CD14-positive monocyte (primary cell): ENCODE results near the gene SLC6A6. TPM values are rescaled to one million over a fixed set of nuclear protein-coding genes. Genes with fewer than 3 reads are reported as not detected.

Experiments used
- DNase-seq, 3 donors: peaks; one replicate each; pipeline ENCODE4 v3.0.0-alpha.2; 2011 to 2022
- H2AFZ ChIP-seq: 2 replicates; pipeline ENCODE4 v1.6.0; 2012; ENCODE audit warnings: mild to moderate bottlenecking, low read depth, low read length, inconsistent platforms; ENCODE audit not compliant: insufficient read depth, poor library complexity, severe bottlenecking
- H3K27ac ChIP-seq, 2 donors: 1 replicate in 1 of 2; 2 replicates in 1 of 2; pipeline ENCODE4 v1.5.1; 2012 to 2013; ENCODE audit warnings: low read length in 2 of 2, control low read depth in 1 of 2, inconsistent platforms in 1 of 2, low read depth in 1 of 2, mild to moderate bottlenecking in 1 of 2
- H3K27me3 ChIP-seq, 2 donors: one replicate each; pipeline versions ENCODE4 v1.6.0 to v1.6.1; 2011 to 2013; ENCODE audit warnings: low read length in 2 of 2; ENCODE audit not compliant: control insufficient read depth in 2 of 2, insufficient read depth in 2 of 2
- H3K36me3 ChIP-seq, 2 donors: replicated peaks in 1 of 2; 1 replicate in 1 of 2; 2 replicates in 1 of 2; pipeline versions ENCODE4 v1.5.1 to v1.6.1; 2012 to 2013; ENCODE audit warnings: low read length in 2 of 2, control low read depth in 1 of 2, inconsistent platforms in 1 of 2, mild to moderate bottlenecking in 1 of 2; ENCODE audit not compliant: insufficient read depth in 2 of 2, control insufficient read depth in 1 of 2
- H3K4me1 ChIP-seq, 2 donors: 1 replicate in 1 of 2; 2 replicates in 1 of 2; pipeline versions ENCODE4 v1.5.1 to v1.6.1; 2012 to 2013; ENCODE audit warnings: low read length in 2 of 2, control low read depth in 1 of 2, inconsistent platforms in 1 of 2, mild to moderate bottlenecking in 1 of 2, moderate library complexity in 1 of 2; ENCODE audit not compliant: insufficient read depth in 2 of 2, control insufficient read depth in 1 of 2
- H3K4me2 ChIP-seq: replicated peaks from 2 replicates; pipeline ENCODE3; 2012; ENCODE audit warnings: low read length, moderate library complexity, mild to moderate bottlenecking; ENCODE audit not compliant: poor library complexity, severe bottlenecking; ENCODE audit errors: extremely low read depth
- H3K4me3 ChIP-seq, 3 experiments: fragments of 200-600 bp in 1 of 3; sonication (generic) in 1 of 3; replicated peaks in 1 of 3; 1 replicate in 2 of 3; 2 replicates in 1 of 3; pipeline ENCODE4 v1.5.1; 2011 to 2013; ENCODE audit warnings: low read length in 3 of 3, mild to moderate bottlenecking in 3 of 3, control low read depth in 2 of 3, low read depth in 2 of 3, inconsistent platforms in 1 of 3, moderate library complexity in 1 of 3
- H3K79me2 ChIP-seq: 2 replicates; pipeline ENCODE4 v1.6.0; 2012; ENCODE audit warnings: mild to moderate bottlenecking, control low read depth, inconsistent platforms, low read length, moderate library complexity; ENCODE audit not compliant: insufficient read depth
- H3K9ac ChIP-seq: 2 replicates; pipeline ENCODE4 v1.6.0; 2017; ENCODE audit warnings: low read length, mild to moderate bottlenecking; ENCODE audit not compliant: insufficient read depth, poor library complexity, severe bottlenecking
- H3K9me3 ChIP-seq, 2 donors: replicated peaks in 1 of 2; 1 replicate in 1 of 2; 2 replicates in 1 of 2; pipeline versions ENCODE4 v1.5.1 to v1.6.1; 2012 to 2013; ENCODE audit warnings: low read length in 2 of 2, control low read depth in 1 of 2; ENCODE audit not compliant: control insufficient read depth in 1 of 2, insufficient read depth in 1 of 2
- H4K20me1 ChIP-seq: 2 replicates; pipeline ENCODE4 v1.6.0; 2012; ENCODE audit warnings: mild to moderate bottlenecking, low read length, control low read depth, moderate library complexity; ENCODE audit not compliant: insufficient read depth
- H3K27ac Mint-ChIP-seq, 7 donors: one replicate each; pipeline ENCODE4 v1.8.0; 2020; ENCODE audit warnings: mild to moderate bottlenecking in 7 of 7, mixed read lengths in 7 of 7, moderate library complexity in 6 of 7, inconsistent platforms in 2 of 7
- H3K27me3 Mint-ChIP-seq, 3 donors: one replicate each; pipeline ENCODE4 v1.8.0; 2021 to 2022; ENCODE audit warnings: low read depth in 3 of 3, mild to moderate bottlenecking in 3 of 3, mixed read lengths in 3 of 3, moderate library complexity in 3 of 3, inconsistent platforms in 1 of 3
- H3K36me3 Mint-ChIP-seq, 2 donors: one replicate each; pipeline ENCODE4 v1.8.0; 2020; ENCODE audit warnings: mixed read lengths in 2 of 2, inconsistent platforms in 1 of 2, mild to moderate bottlenecking in 1 of 2
- H3K4me1 Mint-ChIP-seq: one replicate; pipeline ENCODE4 v1.8.0; 2020; ENCODE audit warnings: mild to moderate bottlenecking, mixed read lengths
- H3K4me3 Mint-ChIP-seq, 2 donors: one replicate each; pipeline ENCODE4 v1.8.0; 2020; ENCODE audit warnings: mild to moderate bottlenecking in 2 of 2, mixed read lengths in 2 of 2, moderate library complexity in 1 of 2
- H3K9me3 Mint-ChIP-seq, 7 donors: one replicate each; pipeline ENCODE4 v1.8.0; 2020 to 2022; ENCODE audit warnings: mixed read lengths in 7 of 7, mild to moderate bottlenecking in 6 of 7, moderate library complexity in 6 of 7, inconsistent platforms in 2 of 7
- WGBS: methylation state at CpG from one replicate; pipeline ENCODE4 v1.1.5; 2013; ENCODE audit warnings: missing lambda C conversion rate; ENCODE audit not compliant: insufficient coverage; 5-methylcytosine and 5-hydroxymethylcytosine counted together
- intact Hi-C, 2 donors: fragments of 100-400 bp; cut with micrococcal nuclease; formaldehyde crosslinking; loops; one replicate each; pipeline versions ENCODE4 v1.15.0 to v1.15.1; 2023
- polyA plus RNA-seq, 3 donors: library from polyadenylated mRNA; depleted of rRNA in 1 of 3; unstranded in 2 of 3; stranded (reverse) in 1 of 3; fragments of 300-500 nt in 2 of 3; fragments of >200 nt in 1 of 3; fragmentation: Illumina TruSeq in 2 of 3; gene quantifications; 1 replicate in 2 of 3; 2 replicates in 1 of 3; pipeline ENCODE4 v1.2.3, GENCODE V29; 2012 to 2021
- TF ChIP-seq, protein P1 (sequence below): fragments of 200-600 bp; IDR thresholded peaks from one replicate; pipeline ENCODE4 v1.8.0; 2022; ENCODE audit warnings: antibody characterized with exemption, mild to moderate bottlenecking

The SLC6A6 gene
- polyA plus RNA-seq, 3 donors, result 18.4 to 136 (median 24.5) TPM

DNA sequence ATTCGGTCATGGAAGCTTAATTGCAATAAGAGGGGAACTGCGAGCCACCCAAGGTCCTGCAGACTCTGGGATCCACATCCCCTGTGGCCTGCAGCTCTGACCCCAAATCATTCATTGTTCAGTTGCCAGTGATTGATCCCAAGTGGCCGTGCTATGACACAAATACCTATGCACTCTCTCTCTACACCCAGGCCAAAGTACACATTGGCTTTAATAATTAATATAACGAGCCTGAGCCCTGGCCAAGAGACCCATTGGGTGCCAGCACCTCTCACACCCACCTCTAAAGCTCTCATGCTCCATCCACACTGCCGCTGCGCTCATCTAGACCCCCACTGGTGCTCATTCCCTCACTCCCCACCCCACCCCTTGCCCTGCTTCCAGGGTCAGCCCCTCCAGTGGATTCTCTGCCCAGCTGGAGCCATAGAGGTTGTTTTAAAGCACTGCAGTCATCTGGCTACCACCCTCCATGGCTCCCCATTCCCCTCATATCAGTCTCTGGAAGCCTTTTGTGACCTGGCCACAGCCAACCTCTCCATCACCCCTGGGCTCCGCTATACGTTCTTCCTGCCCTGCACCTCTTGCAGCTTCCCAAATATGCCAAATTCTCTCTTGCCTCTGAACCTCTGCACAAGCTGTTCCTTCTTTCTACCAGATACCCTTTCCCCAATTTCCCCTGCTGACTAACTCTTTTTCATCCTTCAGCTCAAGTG, 37.7 kb upstream of the SLC6A6 start:
- intact Hi-C loops, result loop anchor here in 1 of 2 donors (5.0 kb wide), 1 partner anchor 33 kb away; no protein-coding TSS in a partner anchor
- no peak overlapping the region for H3K9ac ChIP-seq
- peak overlapping the region in 1 of 2 donors; percentile 39 for H3K4me3 Mint-ChIP-seq

GRCh38 chr3:14366248-14366647, 36.2 kb upstream of the SLC6A6 start:
- Histone ChIP-seq H3K27me3 (no peaks in the 10 kb centered on the region), H3K4me1 (peaks cover 16 to 28% of the 10 kb centered on the region in 2 donors), H3K4me3 (no peak overlapping the region), H3K9me3 (no peaks in the 10 kb centered on the region), H3K4me2 (no peak overlapping the region), H3K79me2 (no peaks in the 10 kb centered on the region), H3K36me3 (no peaks in the 10 kb centered on the region), H3K27ac (no peak overlapping the region), H4K20me1 (no peaks in the 10 kb centered on the region), H3K9ac (no peak overlapping the region), H2AFZ (no peak overlapping the region)
- no peaks in the 10 kb centered on the region for H3K36me3 Mint-ChIP-seq
- no peaks in the 10 kb centered on the region for H3K9me3 Mint-ChIP-seq
- peaks cover 48% of the 10 kb centered on the region for H3K4me1 Mint-ChIP-seq
- WGBS, result 54% methylated on average over 7 of the region's 8 CpGs
- intact Hi-C loops, result no loop called here
- H3K4me3 Mint-ChIP-seq, result peak overlapping the region in 1 of 2 donors; percentile 28
- H3K27ac Mint-ChIP-seq, result peak overlapping the region in 6 of 7 donors; percentile 31 to 83 (median 76)
- TF ChIP-seq, protein P1, sequence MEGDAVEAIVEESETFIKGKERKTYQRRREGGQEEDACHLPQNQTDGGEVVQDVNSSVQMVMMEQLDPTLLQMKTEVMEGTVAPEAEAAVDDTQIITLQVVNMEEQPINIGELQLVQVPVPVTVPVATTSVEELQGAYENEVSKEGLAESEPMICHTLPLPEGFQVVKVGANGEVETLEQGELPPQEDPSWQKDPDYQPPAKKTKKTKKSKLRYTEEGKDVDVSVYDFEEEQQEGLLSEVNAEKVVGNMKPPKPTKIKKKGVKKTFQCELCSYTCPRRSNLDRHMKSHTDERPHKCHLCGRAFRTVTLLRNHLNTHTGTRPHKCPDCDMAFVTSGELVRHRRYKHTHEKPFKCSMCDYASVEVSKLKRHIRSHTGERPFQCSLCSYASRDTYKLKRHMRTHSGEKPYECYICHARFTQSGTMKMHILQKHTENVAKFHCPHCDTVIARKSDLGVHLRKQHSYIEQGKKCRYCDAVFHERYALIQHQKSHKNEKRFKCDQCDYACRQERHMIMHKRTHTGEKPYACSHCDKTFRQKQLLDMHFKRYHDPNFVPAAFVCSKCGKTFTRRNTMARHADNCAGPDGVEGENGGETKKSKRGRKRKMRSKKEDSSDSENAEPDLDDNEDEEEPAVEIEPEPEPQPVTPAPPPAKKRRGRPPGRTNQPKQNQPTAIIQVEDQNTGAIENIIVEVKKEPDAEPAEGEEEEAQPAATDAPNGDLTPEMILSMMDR, result no peak
- no peak for DNase-seq
- H3K27me3 Mint-ChIP-seq, result peaks cover 5 to 7% (median 5%) of the 10 kb centered on the region in 3 donors

More for the DNA sequence above, 37.7 kb upstream of the SLC6A6 start:
- TF ChIP-seq, protein P1, result no peak
- Histone ChIP-seq H3K27ac (no peak overlapping the region), H3K27me3 (no peaks in the 10 kb centered on the region), H3K4me1 (peaks cover 10 to 13% of the 10 kb centered on the region in 2 donors), H3K4me3 (no peak overlapping the region), H3K36me3 (no peaks in the 10 kb centered on the region), H3K79me2 (no peaks in the 10 kb centered on the region), H2AFZ (no peak overlapping the region), H4K20me1 (no peaks in the 10 kb centered on the region), H3K4me2 (no peak overlapping the region), H3K9me3 (no peaks in the 10 kb centered on the region)
- Mint-ChIP-seq H3K36me3 (no peaks in the 10 kb centered on the region), H3K4me1 (peaks cover 33% of the 10 kb centered on the region), H3K27ac (peak overlapping the region in 1 of 7 donors; percentile 73), H3K27me3 (peaks cover 5 to 11% (median 10%) of the 10 kb centered on the region in 3 donors), H3K9me3 (no peaks in the 10 kb centered on the region)
- 91% methylated on average over 8 of the region's 8 CpGs for WGBS
- DNase-seq, result no peak
